Dedifferentiated amniotic fluid mesenchymal stem cell (primary cell): ENCODE measurements around the gene PARVB.

Source experiments
- DNase-seq: peaks from one replicate; pipeline ENCODE4 v3.0.0-alpha.2; 2016; ENCODE audit errors: extremely low spot score

Gene PARVB

GRCh38 chr22:44217346-44217745 lies 193.2 kb downstream of the PARVB start:
- no peak for DNase-seq

- no peak for DNase-seq
Measured at GRCh38 chr22:44218071-44218470, 194.0 kb downstream of the PARVB start.

GRCh38 chr22:44219101-44219870 lies 195.2 kb downstream of the PARVB start:
- DNase-seq, result no peak

DNA sequence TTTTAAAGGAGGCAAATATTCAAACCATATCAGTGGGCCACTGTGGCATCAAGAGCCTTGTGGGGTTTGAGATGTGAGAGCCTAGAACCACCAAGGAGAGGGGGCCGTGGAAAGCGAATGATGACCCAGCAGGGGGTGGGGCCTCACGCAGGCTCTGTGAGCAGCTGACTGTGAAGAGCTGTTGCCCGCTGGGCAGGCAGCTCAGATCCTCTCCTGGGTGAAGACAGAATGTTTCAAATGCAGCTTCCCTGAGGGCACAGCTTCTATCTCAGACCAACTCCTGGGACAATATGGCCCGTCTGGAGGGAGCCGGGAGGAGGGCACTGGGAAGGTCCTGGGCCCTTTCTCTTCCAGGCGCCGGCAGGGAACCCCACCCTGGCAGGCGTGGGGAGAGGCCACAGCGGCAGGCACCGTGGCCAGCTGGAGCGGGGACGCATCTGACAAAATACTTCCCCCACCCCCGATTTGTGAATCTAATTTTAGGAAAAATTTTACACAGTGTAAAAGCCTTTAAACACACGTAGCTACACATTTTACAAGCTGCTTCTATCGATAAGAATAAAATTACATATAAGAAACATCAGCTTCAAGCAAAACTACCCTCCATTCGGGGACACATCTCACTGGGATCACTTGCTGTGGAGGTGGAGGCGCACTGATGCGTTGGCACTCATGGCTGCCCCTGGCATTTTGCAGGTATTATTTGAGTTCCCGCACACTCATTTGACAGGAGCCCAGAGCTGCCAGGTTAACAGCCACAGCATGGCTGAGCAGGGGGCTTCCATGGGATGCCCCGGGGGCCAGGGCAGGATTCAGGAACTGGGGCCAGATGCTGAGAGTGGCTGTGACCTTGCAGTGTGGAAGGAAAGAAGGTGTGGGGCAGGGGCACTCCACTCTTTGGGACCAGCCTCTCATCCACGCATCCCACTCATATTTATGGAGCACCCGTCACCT lies 196.9 kb downstream of the PARVB start:
- no peak for DNase-seq

GRCh38 chr22:44221710-44222475 lies 197.8 kb downstream of the PARVB start:
- no peak for DNase-seq
